K562 (cell line): Measurements from ENCODE around the gene TMEM107. TPM values are rescaled to one million over a fixed set of nuclear protein-coding genes. Genes with fewer than 3 reads are reported as not detected.

ENCODE experiments used
- CBX8 ChIP-seq: fragments of 200-600 bp; sonication (generic); IDR thresholded peaks from 2 replicates; pipeline ENCODE4 v1.6.1; 2012; ENCODE audit warnings: borderline replicate concordance, mixed run types, low read depth, mild to moderate bottlenecking, moderate library complexity, mixed read lengths, low read length, control low read depth, inconsistent platforms; ENCODE audit not compliant: poor library complexity, severe bottlenecking; ENCODE audit errors: extremely low read depth
- CCNT2 ChIP-seq: IDR thresholded peaks from 2 replicates; pipeline ENCODE4 v1.6.1; 2011; ENCODE audit warnings: borderline replicate concordance, low read depth, mild to moderate bottlenecking, moderate library complexity, mixed read lengths, low read length; ENCODE audit not compliant: insufficient read length; ENCODE audit errors: extremely low read depth
- CEBPB ChIP-seq: fragments of 450-650 bp; IDR thresholded peaks from 2 replicates; pipeline ENCODE4 v1.6.1; 2016; ENCODE audit warnings: missing genetic modification characterization, missing compliant biosample characterization
- EP400 ChIP-seq: fragments of 450-650 bp; IDR thresholded peaks from 2 replicates; pipeline ENCODE4 v1.6.1; 2017; ENCODE audit warnings: antibody characterized with exemption, mild to moderate bottlenecking, moderate library complexity
- HNRNPLL ChIP-seq: fragments of 200-400 bp; formaldehyde crosslinking; IDR thresholded peaks from 2 replicates; pipeline ENCODE4 v1.6.1; 2017; ENCODE audit warnings: low read length, low read depth, mild to moderate bottlenecking; ENCODE audit not compliant: poor library complexity, severe bottlenecking
- ILK ChIP-seq: fragments of 450-650 bp; IDR thresholded peaks from 2 replicates; pipeline ENCODE4 v1.6.1; 2016; ENCODE audit warnings: missing genetic modification characterization, low read depth, mild to moderate bottlenecking, missing compliant biosample characterization, moderate library complexity, borderline replicate concordance
- MYNN ChIP-seq, 2 experiments: sonication (generic); formaldehyde crosslinking in 1 of 2; IDR thresholded peaks; 2 replicates each; pipeline versions ENCODE4 v1.5.0 to v1.6.1; 2016 to 2020; ENCODE audit warnings: antibody characterized with exemption in 1 of 2, missing genetic modification reagents in 1 of 2
- NCOA2 ChIP-seq, 2 experiments: fragments of 450-650 bp; IDR thresholded peaks; 2 replicates each; pipeline ENCODE4 v1.6.1; 2018; ENCODE audit warnings: mild to moderate bottlenecking in 2 of 2, moderate library complexity in 1 of 2; ENCODE audit not compliant: partially characterized antibody in 2 of 2
- RBBP5 ChIP-seq: fragments of 200-600 bp; sonication (generic); IDR thresholded peaks from 2 replicates; pipeline ENCODE4 v1.6.1; 2012; ENCODE audit warnings: borderline replicate concordance, mild to moderate bottlenecking, low read length, control low read depth, inconsistent platforms; ENCODE audit not compliant: insufficient read depth, poor library complexity, severe bottlenecking
- SMAD1 ChIP-seq: fragments of 150-350 bp; IDR thresholded peaks from 2 replicates; pipeline ENCODE4 v1.6.1; 2014; ENCODE audit warnings: low read length, low read depth; ENCODE audit not compliant: partially characterized antibody
- SREBF1 ChIP-seq: fragments of 150-350 bp; IDR thresholded peaks from 2 replicates; pipeline ENCODE4 v1.6.1; 2014; ENCODE audit warnings: antibody characterized with exemption, low read depth, low read length, borderline replicate concordance
- ZSCAN29 ChIP-seq: fragments of 450-650 bp; IDR thresholded peaks from 2 replicates; pipeline ENCODE4 v1.6.1; 2017
- polyA plus RNA-seq, 8 experiments: library from polyadenylated mRNA; depleted of rRNA in 4 of 8; stranded (reverse) in 5 of 8; unstranded in 3 of 8; fragments of >200 nt; fragmentation: Nextera tagmentation in 2 of 8; fragmentation: Illumina TruSeq in 1 of 8; extraction: Ambion mirVana in 2 of 8; extraction: Trizol in 1 of 8; gene quantifications; 2 replicates each; pipeline versions ENCODE4 v1.2.1 to v1.2.3, GENCODE V29; 2011 to 2014; ENCODE audit warnings: inconsistent platforms in 1 of 8, missing spikeins in 1 of 8
- total RNA-seq, 7 experiments: library from RNA; depleted of rRNA in 6 of 7; stranded (reverse); fragments of >200 nt in 6 of 7; fragmentation: Illumina TruSeq in 2 of 7; extraction: Trizol in 2 of 7; gene quantifications; 2 replicates each; pipeline versions ENCODE4 v1.2.1 to v1.2.3, GENCODE V29; 2011 to 2021; ENCODE audit warnings: low replicate concordance in 1 of 7
- TF ChIP-seq, protein P1 (sequence below): IDR thresholded peaks from 2 replicates; pipeline ENCODE4 v1.6.1; 2011; ENCODE audit not compliant: insufficient read length; ENCODE audit errors: extremely low read depth
- TF ChIP-seq, protein P2 (sequence below): fragments of 450-650 bp; formaldehyde crosslinking; IDR thresholded peaks from 2 replicates; pipeline ENCODE4 v1.4.0; 2020; ENCODE audit warnings: mild to moderate bottlenecking, moderate library complexity
- TF ChIP-seq, protein P3 (sequence below): sonication (generic); formaldehyde crosslinking; IDR thresholded peaks from 2 replicates; pipeline ENCODE4 v1.8.1; 2023; ENCODE audit warnings: missing genetic modification reagents, mild to moderate bottlenecking, borderline replicate concordance
- TF ChIP-seq, protein P4 (sequence below): fragments of 250-450 bp; sonication (Bioruptor Pico); IDR thresholded peaks from 2 replicates; pipeline ENCODE4 v1.8.0; 2022; ENCODE audit warnings: inconsistent platforms

The TMEM107 gene
- total and polyA plus RNA-seq, 9 of the 15 experiments (the other 6 are each of a cell fraction or from before 2014, with no cell fraction given): 7.1 to 26.2 (median 16.9) TPM

DNA sequence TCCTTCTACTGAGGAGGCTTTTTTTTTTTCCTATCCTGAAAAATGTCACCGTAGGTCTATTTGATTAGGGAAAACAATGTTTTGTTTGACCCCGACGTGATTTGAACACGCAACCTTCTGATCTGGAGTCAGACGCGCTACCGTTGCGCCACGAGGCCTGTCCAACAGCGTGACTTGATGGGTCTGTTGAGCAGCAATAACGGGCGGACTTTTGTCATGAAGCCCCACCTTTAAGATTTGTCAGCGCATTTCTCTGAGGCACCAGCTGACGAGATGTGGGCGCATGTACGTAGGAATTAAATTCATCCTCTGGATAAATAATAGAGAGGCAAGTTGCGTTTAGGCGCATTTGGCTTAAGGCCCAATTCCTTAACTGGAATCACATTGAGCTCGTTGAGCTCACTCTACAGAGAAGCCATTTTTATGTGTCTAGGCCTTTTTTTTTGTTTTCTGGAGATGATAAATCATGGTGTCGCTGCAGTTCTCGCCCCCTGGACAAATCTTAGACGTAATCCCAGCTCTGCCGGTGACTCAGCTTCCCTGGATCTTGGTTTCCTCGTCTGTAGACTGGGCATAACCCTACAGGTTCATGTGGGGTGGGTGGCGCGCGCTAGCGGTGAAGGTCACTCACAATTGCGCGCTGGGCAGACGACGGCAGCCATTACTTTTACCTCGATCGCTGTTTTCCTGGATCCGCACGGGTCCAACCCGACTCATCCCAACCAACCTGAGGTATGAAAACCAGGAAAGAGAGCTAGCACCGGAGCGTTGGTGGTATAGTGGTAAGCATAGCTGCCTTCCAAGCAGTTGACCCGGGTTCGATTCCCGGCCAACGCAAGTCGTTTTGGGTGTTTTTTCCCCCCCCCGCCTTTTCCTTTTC, 44.8 kb upstream of the TMEM107 start (continued):
- TF ChIP-seq, protein P1, sequence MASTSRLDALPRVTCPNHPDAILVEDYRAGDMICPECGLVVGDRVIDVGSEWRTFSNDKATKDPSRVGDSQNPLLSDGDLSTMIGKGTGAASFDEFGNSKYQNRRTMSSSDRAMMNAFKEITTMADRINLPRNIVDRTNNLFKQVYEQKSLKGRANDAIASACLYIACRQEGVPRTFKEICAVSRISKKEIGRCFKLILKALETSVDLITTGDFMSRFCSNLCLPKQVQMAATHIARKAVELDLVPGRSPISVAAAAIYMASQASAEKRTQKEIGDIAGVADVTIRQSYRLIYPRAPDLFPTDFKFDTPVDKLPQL: no peak
- TF ChIP-seq MYNN (IDR thresholded peaks at IDR 0.05): peak; percentile 79; the same call in 1 of the 2 replicates
- no peak for TF ChIP-seq MYNN (CRISPR knock-in tag; IDR thresholded peaks at IDR 0.05)
- peak; percentile 43 for TF ChIP-seq HNRNPLL
- no peak; the same call in 1 of the 2 replicates for TF ChIP-seq CEBPB (tag)
- TF ChIP-seq ZSCAN29: peak; percentile 72; the same call in 1 of the 2 replicates
- no peak for TF ChIP-seq RBBP5
- no peak for TF ChIP-seq SREBF1
- TF ChIP-seq, protein P2, sequence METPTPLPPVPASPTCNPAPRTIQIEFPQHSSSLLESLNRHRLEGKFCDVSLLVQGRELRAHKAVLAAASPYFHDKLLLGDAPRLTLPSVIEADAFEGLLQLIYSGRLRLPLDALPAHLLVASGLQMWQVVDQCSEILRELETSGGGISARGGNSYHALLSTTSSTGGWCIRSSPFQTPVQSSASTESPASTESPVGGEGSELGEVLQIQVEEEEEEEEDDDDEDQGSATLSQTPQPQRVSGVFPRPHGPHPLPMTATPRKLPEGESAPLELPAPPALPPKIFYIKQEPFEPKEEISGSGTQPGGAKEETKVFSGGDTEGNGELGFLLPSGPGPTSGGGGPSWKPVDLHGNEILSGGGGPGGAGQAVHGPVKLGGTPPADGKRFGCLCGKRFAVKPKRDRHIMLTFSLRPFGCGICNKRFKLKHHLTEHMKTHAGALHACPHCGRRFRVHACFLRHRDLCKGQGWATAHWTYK: no peak
- no peak for TF ChIP-seq CCNT2
- TF ChIP-seq SMAD1: no peak
- TF ChIP-seq, protein P3, sequence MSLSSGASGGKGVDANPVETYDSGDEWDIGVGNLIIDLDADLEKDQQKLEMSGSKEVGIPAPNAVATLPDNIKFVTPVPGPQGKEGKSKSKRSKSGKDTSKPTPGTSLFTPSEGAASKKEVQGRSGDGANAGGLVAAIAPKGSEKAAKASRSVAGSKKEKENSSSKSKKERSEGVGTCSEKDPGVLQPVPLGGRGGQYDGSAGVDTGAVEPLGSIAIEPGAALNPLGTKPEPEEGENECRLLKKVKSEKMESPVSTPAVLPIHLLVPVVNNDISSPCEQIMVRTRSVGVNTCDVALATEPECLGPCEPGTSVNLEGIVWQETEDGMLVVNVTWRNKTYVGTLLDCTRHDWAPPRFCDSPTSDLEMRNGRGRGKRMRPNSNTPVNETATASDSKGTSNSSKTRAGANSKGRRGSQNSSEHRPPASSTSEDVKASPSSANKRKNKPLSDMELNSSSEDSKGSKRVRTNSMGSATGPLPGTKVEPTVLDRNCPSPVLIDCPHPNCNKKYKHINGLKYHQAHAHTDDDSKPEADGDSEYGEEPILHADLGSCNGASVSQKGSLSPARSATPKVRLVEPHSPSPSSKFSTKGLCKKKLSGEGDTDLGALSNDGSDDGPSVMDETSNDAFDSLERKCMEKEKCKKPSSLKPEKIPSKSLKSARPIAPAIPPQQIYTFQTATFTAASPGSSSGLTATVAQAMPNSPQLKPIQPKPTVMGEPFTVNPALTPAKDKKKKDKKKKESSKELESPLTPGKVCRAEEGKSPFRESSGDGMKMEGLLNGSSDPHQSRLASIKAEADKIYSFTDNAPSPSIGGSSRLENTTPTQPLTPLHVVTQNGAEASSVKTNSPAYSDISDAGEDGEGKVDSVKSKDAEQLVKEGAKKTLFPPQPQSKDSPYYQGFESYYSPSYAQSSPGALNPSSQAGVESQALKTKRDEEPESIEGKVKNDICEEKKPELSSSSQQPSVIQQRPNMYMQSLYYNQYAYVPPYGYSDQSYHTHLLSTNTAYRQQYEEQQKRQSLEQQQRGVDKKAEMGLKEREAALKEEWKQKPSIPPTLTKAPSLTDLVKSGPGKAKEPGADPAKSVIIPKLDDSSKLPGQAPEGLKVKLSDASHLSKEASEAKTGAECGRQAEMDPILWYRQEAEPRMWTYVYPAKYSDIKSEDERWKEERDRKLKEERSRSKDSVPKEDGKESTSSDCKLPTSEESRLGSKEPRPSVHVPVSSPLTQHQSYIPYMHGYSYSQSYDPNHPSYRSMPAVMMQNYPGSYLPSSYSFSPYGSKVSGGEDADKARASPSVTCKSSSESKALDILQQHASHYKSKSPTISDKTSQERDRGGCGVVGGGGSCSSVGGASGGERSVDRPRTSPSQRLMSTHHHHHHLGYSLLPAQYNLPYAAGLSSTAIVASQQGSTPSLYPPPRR: no peak
- peak in 1 of 2 experiments; percentile 60 for TF ChIP-seq NCOA2 (IDR thresholded peaks at IDR 0.05; ENCODE audit: partially characterized antibody in 2 of 2)
- TF ChIP-seq EP400: peak; percentile 40
- TF ChIP-seq, protein P4, sequence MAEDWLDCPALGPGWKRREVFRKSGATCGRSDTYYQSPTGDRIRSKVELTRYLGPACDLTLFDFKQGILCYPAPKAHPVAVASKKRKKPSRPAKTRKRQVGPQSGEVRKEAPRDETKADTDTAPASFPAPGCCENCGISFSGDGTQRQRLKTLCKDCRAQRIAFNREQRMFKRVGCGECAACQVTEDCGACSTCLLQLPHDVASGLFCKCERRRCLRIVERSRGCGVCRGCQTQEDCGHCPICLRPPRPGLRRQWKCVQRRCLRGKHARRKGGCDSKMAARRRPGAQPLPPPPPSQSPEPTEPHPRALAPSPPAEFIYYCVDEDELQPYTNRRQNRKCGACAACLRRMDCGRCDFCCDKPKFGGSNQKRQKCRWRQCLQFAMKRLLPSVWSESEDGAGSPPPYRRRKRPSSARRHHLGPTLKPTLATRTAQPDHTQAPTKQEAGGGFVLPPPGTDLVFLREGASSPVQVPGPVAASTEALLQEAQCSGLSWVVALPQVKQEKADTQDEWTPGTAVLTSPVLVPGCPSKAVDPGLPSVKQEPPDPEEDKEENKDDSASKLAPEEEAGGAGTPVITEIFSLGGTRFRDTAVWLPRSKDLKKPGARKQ: no peak
- TF ChIP-seq ILK (tag): no peak
- TF ChIP-seq CBX8: no peak
